ENCODE data around the gene TULP1. TPM values are rescaled to one million over a fixed set of nuclear protein-coding genes. Genes with fewer than 3 reads are reported as not detected.

TULP1 gene
- total and polyA plus RNA-seq, 2 of the 8 experiments (the other 6 are each of a cell fraction or from before 2014, with no cell fraction given) = 3.2 to 6.8 TPM

- TF ChIP-seq RAD21 (IDR thresholded peaks at IDR 0.05 in 1 of 2, conservative IDR thresholded peaks at IDR 0.05 in 1 of 2; ENCODE audit: low read depth in 2 of 2, low read length in 2 of 2) (no peak), E2F6 (IDR thresholded peaks at IDR 0.05) (no peak), MAFK (IDR thresholded peaks at IDR 0.05; ENCODE audit: low read depth, low read length) (no peak), POLR2A (IDR thresholded peaks at IDR 0.05; ENCODE audit: control extremely low read depth in 1 of 2, low read depth in 2 of 2, low read length in 2 of 2) (no peak), BACH1 (IDR thresholded peaks at IDR 0.05; ENCODE audit: low read length) (no peak)
Measured at GRCh38 chr6:35483490-35483889, 29.2 kb downstream of the TULP1 start (continued).
